SK-N-SH treated with all-trans-retinoic acid at 6 μM for 48 hours (cell line): ENCODE data around the gene CCDC154.

Experiments
- ATAC-seq: fragments of 200-7000 bp; cut with Tn5 transposase; 3 replicates; pipeline ENCODE4 v1.9.1; 2020; ENCODE audit warnings: mild to moderate bottlenecking, moderate library complexity
- ARNTL ChIP-seq: fragments of 450-650 bp; formaldehyde crosslinking; IDR thresholded peaks from 2 replicates; pipeline ENCODE4 v1.5.0; 2020; ENCODE audit warnings: low read depth, mild to moderate bottlenecking, moderate library complexity, borderline replicate concordance
- BACH2 ChIP-seq: fragments of 250-450 bp; sonication (Bioruptor Pico); IDR thresholded peaks from 2 replicates; pipeline ENCODE4 v1.9.0; 2021; ENCODE audit warnings: mild to moderate bottlenecking, borderline replicate concordance
- CSDC2 ChIP-seq: fragments of 250-450 bp; sonication (Bioruptor Pico); IDR thresholded peaks from 2 replicates; pipeline ENCODE4 v1.5.0; 2020; ENCODE audit warnings: mild to moderate bottlenecking, moderate library complexity
- ESRRG ChIP-seq: fragments of 250-450 bp; sonication (Bioruptor Pico); IDR thresholded peaks from 2 replicates; pipeline ENCODE4 v1.6.1; 2021; ENCODE audit warnings: mild to moderate bottlenecking
- GLIS3 ChIP-seq: fragments of 250-450 bp; sonication (Bioruptor Pico); IDR thresholded peaks from 2 replicates; pipeline ENCODE4 v1.5.0; 2020; ENCODE audit warnings: mild to moderate bottlenecking, moderate library complexity
- ISL1 ChIP-seq: fragments of 250-450 bp; sonication (Bioruptor Pico); IDR thresholded peaks from 2 replicates; pipeline ENCODE4 v2.1.2; 2022; ENCODE audit warnings: mild to moderate bottlenecking, moderate library complexity
- OSR1 ChIP-seq: fragments of 250-450 bp; sonication (Bioruptor Pico); IDR thresholded peaks from 2 replicates; pipeline ENCODE4 v1.8.0; 2022; ENCODE audit warnings: moderate library complexity, mild to moderate bottlenecking, inconsistent platforms
- RARB ChIP-seq: fragments of 250-450 bp; sonication (Bioruptor Pico); IDR thresholded peaks from 2 replicates; pipeline ENCODE4 v1.8.0; 2021; ENCODE audit warnings: mild to moderate bottlenecking, moderate library complexity
- SNAI2 ChIP-seq: fragments of 250-450 bp; sonication (Bioruptor Pico); IDR thresholded peaks from 2 replicates; pipeline ENCODE4 v1.5.0; 2020; ENCODE audit warnings: mild to moderate bottlenecking, moderate library complexity
- TCF4 ChIP-seq: fragments of 250-450 bp; sonication (Bioruptor Pico); IDR thresholded peaks from 2 replicates; pipeline ENCODE4 v1.8.0; 2021; ENCODE audit warnings: mild to moderate bottlenecking, moderate library complexity, borderline replicate concordance
- TOX ChIP-seq: fragments of 250-450 bp; sonication (Bioruptor Pico); IDR thresholded peaks from 2 replicates; pipeline ENCODE4 v1.8.0; 2021; ENCODE audit warnings: mild to moderate bottlenecking, moderate library complexity, borderline replicate concordance
- ZC3H10 ChIP-seq: fragments of 250-450 bp; sonication (Bioruptor Pico); IDR thresholded peaks from 2 replicates; pipeline ENCODE4 v1.5.1; 2021; ENCODE audit warnings: mild to moderate bottlenecking, moderate library complexity
- ZFP3 ChIP-seq: fragments of 250-450 bp; sonication (Bioruptor Pico); IDR thresholded peaks from 2 replicates; pipeline ENCODE4 v1.5.0; 2020; ENCODE audit warnings: mild to moderate bottlenecking, moderate library complexity
- ZFP30 ChIP-seq: fragments of 450-650 bp; formaldehyde crosslinking; IDR thresholded peaks from 2 replicates; pipeline ENCODE4 v1.5.0; 2022; ENCODE audit warnings: mild to moderate bottlenecking, moderate library complexity
- ZNF565 ChIP-seq: fragments of 450-650 bp; formaldehyde crosslinking; conservative IDR thresholded peaks from 2 replicates; pipeline ENCODE4 v1.5.0; 2020; ENCODE audit warnings: low read depth, mild to moderate bottlenecking, moderate library complexity
- ZNF70 ChIP-seq: fragments of 450-650 bp; formaldehyde crosslinking; IDR thresholded peaks from 2 replicates; pipeline ENCODE4 v1.5.0; 2020; ENCODE audit warnings: mild to moderate bottlenecking, moderate library complexity
- ZNF8 ChIP-seq: fragments of 450-650 bp; formaldehyde crosslinking; IDR thresholded peaks from 2 replicates; pipeline ENCODE4 v1.5.0; 2020; ENCODE audit warnings: mild to moderate bottlenecking, moderate library complexity
- TF ChIP-seq, protein P1 (sequence below): fragments of 250-450 bp; sonication (Bioruptor Pico); IDR thresholded peaks from 2 replicates; pipeline ENCODE4 v1.8.0; 2020; ENCODE audit warnings: mild to moderate bottlenecking, moderate library complexity, borderline replicate concordance
- TF ChIP-seq, protein P2 (sequence below): fragments of 250-450 bp; sonication (Bioruptor Pico); IDR thresholded peaks from 2 replicates; pipeline ENCODE4 v1.5.1; 2020; ENCODE audit warnings: low read depth, mild to moderate bottlenecking, moderate library complexity
- TF ChIP-seq, protein P3 (sequence below): fragments of 250-450 bp; sonication (Bioruptor Pico); IDR thresholded peaks from 2 replicates; pipeline ENCODE4 v1.5.0; 2020; ENCODE audit warnings: mild to moderate bottlenecking, moderate library complexity
- TF ChIP-seq, protein P4 (sequence below): fragments of 250-450 bp; sonication (Bioruptor Pico); IDR thresholded peaks from 2 replicates; pipeline ENCODE4 v1.5.1; 2021; ENCODE audit warnings: mild to moderate bottlenecking, moderate library complexity
- TF ChIP-seq, protein P5 (sequence below): fragments of 250-450 bp; sonication (Bioruptor Pico); IDR thresholded peaks from 2 replicates; pipeline ENCODE4 v1.8.0; 2021; ENCODE audit warnings: low read depth, mild to moderate bottlenecking, moderate library complexity, borderline replicate concordance

CCDC154 gene

DNA sequence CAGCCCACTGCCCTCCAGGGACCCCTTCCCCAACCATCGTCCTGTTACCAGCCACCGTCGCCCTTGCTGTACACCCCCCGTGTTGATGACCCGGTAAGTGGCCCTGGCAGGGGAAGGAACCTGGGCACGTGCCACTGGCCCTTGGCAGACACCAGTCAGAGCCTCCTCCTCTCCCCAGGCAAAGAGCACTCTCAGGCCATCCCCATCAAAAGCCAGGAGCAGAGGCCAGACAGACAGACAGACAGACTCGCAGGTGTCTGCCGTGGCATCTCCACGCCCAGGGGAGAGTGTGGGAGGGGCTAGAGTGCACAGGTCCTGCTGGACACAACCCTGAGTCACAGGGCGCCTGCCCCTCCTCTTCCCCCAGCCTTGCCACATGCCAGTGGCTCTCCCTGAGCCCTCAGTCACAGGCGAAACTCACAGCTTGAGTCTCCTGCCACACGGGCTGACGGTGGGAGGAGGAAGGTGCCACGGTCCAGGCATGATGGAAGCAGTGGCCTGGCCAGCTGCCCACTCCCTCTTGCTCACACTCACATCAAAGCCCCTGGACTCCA lies 22.7 kb upstream of the CCDC154 start:
- ATAC-seq, result no peak
- TF ChIP-seq, protein P1, sequence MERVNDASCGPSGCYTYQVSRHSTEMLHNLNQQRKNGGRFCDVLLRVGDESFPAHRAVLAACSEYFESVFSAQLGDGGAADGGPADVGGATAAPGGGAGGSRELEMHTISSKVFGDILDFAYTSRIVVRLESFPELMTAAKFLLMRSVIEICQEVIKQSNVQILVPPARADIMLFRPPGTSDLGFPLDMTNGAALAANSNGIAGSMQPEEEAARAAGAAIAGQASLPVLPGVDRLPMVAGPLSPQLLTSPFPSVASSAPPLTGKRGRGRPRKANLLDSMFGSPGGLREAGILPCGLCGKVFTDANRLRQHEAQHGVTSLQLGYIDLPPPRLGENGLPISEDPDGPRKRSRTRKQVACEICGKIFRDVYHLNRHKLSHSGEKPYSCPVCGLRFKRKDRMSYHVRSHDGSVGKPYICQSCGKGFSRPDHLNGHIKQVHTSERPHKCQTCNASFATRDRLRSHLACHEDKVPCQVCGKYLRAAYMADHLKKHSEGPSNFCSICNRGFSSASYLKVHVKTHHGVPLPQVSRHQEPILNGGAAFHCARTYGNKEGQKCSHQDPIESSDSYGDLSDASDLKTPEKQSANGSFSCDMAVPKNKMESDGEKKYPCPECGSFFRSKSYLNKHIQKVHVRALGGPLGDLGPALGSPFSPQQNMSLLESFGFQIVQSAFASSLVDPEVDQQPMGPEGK, result no peak
- TF ChIP-seq, protein P2, sequence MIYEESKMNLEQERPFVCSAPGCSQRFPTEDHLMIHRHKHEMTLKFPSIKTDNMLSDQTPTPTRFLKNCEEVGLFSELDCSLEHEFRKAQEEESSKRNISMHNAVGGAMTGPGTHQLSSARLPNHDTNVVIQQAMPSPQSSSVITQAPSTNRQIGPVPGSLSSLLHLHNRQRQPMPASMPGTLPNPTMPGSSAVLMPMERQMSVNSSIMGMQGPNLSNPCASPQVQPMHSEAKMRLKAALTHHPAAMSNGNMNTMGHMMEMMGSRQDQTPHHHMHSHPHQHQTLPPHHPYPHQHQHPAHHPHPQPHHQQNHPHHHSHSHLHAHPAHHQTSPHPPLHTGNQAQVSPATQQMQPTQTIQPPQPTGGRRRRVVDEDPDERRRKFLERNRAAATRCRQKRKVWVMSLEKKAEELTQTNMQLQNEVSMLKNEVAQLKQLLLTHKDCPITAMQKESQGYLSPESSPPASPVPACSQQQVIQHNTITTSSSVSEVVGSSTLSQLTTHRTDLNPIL (CRISPR knock-in tag), result no peak
- TF ChIP-seq ZNF565 (CRISPR knock-in tag), result no peak
- TF ChIP-seq ESRRG, result no peak
- TF ChIP-seq ZNF8 (CRISPR knock-in tag), result no peak
- TF ChIP-seq ZFP3 (CRISPR knock-in tag), result no peak
- TF ChIP-seq TOX (CRISPR knock-in tag), result no peak
- TF ChIP-seq GLIS3, result no peak
- TF ChIP-seq, protein P3, sequence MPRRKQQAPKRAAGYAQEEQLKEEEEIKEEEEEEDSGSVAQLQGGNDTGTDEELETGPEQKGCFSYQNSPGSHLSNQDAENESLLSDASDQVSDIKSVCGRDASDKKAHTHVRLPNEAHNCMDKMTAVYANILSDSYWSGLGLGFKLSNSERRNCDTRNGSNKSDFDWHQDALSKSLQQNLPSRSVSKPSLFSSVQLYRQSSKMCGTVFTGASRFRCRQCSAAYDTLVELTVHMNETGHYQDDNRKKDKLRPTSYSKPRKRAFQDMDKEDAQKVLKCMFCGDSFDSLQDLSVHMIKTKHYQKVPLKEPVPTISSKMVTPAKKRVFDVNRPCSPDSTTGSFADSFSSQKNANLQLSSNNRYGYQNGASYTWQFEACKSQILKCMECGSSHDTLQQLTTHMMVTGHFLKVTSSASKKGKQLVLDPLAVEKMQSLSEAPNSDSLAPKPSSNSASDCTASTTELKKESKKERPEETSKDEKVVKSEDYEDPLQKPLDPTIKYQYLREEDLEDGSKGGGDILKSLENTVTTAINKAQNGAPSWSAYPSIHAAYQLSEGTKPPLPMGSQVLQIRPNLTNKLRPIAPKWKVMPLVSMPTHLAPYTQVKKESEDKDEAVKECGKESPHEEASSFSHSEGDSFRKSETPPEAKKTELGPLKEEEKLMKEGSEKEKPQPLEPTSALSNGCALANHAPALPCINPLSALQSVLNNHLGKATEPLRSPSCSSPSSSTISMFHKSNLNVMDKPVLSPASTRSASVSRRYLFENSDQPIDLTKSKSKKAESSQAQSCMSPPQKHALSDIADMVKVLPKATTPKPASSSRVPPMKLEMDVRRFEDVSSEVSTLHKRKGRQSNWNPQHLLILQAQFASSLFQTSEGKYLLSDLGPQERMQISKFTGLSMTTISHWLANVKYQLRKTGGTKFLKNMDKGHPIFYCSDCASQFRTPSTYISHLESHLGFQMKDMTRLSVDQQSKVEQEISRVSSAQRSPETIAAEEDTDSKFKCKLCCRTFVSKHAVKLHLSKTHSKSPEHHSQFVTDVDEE (CRISPR knock-in tag), result no peak
- no peak for TF ChIP-seq CSDC2 (CRISPR knock-in tag)
- TF ChIP-seq ZFP30 (CRISPR knock-in tag), result no peak
- TF ChIP-seq OSR1 (CRISPR knock-in tag), result no peak
- TF ChIP-seq ARNTL, result no peak
- no peak for TF ChIP-seq ZNF70
- no peak for TF ChIP-seq BACH2 (CRISPR knock-in tag)
- TF ChIP-seq, protein P4, sequence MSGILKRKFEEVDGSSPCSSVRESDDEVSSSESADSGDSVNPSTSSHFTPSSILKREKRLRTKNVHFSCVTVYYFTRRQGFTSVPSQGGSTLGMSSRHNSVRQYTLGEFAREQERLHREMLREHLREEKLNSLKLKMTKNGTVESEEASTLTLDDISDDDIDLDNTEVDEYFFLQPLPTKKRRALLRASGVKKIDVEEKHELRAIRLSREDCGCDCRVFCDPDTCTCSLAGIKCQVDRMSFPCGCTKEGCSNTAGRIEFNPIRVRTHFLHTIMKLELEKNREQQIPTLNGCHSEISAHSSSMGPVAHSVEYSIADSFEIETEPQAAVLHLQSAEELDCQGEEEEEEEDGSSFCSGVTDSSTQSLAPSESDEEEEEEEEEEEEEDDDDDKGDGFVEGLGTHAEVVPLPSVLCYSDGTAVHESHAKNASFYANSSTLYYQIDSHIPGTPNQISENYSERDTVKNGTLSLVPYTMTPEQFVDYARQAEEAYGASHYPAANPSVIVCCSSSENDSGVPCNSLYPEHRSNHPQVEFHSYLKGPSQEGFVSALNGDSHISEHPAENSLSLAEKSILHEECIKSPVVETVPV, result no peak

DNA sequence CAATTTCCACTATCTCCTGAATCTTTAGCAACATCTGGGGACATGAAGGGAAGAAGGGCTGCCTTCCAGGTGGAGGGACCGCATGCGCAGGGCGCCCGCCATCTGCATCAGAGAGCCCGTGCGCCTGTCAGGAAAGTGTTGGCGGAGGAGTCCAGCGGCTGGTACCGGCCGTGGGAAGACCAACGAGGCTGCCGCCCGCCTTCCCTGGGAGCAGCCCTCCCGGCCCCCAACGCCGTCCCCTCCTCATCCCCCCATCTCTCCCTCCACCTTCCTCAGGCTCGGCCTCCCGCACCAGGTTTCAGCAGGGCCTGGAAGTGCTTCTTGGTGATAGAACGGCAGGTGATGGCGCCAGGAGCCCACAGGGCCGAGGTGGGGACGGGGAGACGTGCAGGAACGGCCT lies 21.7 kb upstream of the CCDC154 start:
- TF ChIP-seq TOX (CRISPR knock-in tag), result no peak
- TF ChIP-seq ZNF70, result no peak
- no peak for TF ChIP-seq OSR1 (CRISPR knock-in tag)
- no peak for TF ChIP-seq ARNTL
- TF ChIP-seq, protein P3 (CRISPR knock-in tag), result no peak
- TF ChIP-seq ESRRG, result no peak
- no peak for TF ChIP-seq SNAI2
- TF ChIP-seq, protein P4, result no peak
- TF ChIP-seq TCF4 (CRISPR knock-in tag), result no peak
- TF ChIP-seq GLIS3, result no peak
- TF ChIP-seq ISL1 (CRISPR knock-in tag), result no peak
- no peak for TF ChIP-seq ZNF565 (CRISPR knock-in tag)
- no peak for TF ChIP-seq ZC3H10 (CRISPR knock-in tag)
- TF ChIP-seq BACH2 (CRISPR knock-in tag), result no peak
- TF ChIP-seq, protein P2 (CRISPR knock-in tag), result no peak
- TF ChIP-seq, protein P1, result no peak
- no peak for TF ChIP-seq RARB
- TF ChIP-seq, protein P5, sequence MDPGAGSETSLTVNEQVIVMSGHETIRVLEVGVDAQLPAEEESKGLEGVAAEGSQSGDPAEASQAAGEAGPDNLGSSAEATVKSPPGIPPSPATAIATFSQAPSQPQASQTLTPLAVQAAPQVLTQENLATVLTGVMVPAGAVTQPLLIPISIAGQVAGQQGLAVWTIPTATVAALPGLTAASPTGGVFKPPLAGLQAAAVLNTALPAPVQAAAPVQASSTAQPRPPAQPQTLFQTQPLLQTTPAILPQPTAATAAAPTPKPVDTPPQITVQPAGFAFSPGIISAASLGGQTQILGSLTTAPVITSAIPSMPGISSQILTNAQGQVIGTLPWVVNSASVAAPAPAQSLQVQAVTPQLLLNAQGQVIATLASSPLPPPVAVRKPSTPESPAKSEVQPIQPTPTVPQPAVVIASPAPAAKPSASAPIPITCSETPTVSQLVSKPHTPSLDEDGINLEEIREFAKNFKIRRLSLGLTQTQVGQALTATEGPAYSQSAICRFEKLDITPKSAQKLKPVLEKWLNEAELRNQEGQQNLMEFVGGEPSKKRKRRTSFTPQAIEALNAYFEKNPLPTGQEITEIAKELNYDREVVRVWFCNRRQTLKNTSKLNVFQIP, result no peak
- ATAC-seq, result no peak
